ENCODE measurements around the gene JTB. TPM values are rescaled to one million over a fixed set of nuclear protein-coding genes. Genes with fewer than 3 reads are reported as not detected.

JTB gene
- total and polyA plus RNA-seq, 2 experiments from 2014 or later: 183 to 242 TPM

DNA sequence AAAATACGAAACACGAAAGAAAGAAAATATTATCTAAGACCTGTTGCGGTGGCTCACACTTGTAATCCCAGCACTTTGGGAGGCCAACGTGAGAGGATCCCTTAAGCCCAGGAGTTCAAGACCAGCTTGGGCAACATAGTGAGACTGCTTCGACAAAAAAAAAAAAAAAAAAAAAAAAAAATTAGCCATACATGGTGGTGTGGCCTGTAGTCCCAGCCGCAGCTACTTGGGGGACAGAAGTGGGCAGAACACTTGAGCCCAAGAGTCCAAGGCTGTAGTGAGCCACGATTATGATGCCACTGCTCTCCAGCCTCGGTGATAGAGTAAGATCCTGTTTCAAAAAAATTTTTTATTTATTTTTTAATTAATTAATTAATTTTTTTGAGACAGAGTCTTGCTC lies 10.1 kb upstream of the JTB start:
- no peak overlapping the region for H3K27ac ChIP-seq
- peaks cover 28% of the 10 kb centered on the region for H3K4me1 ChIP-seq (ENCODE audit: insufficient read depth)
- H3K9me3 ChIP-seq (ENCODE audit: low read depth): no peaks in the 10 kb centered on the region
- peaks cover 5% of the 10 kb centered on the region; the same call in 1 of the 2 replicates for H4K20me1 ChIP-seq (ENCODE audit: insufficient read depth)
- peaks cover 48% of the 10 kb centered on the region for H3F3A ChIP-seq (ENCODE audit: insufficient read depth)
- no peak overlapping the region for H3K4me3 ChIP-seq
- in situ Hi-C loops (cut with MboI): loop anchor here (5.0 to 10.0 kb wide), 2 partner anchors 173 to 310 kb away; partner anchors contain the start of gene NPR1
- DNase-seq: no peak
- no peaks in the 10 kb centered on the region for H3K9me2 ChIP-seq (ENCODE audit: insufficient read depth)
- H3K4me2 ChIP-seq (ENCODE audit: unreplicated experiment): no peak overlapping the region
- H3K79me2 ChIP-seq (ENCODE audit: insufficient read depth): peaks cover 55% of the 10 kb centered on the region
- TF ChIP-seq EZH2 (IDR thresholded peaks at IDR 0.05; ENCODE audit: insufficient read depth, poor library complexity, severe bottlenecking) (no peak), EZH2phosphoT487 (IDR thresholded peaks at IDR 0.05; ENCODE audit: insufficient read depth, low read depth) (no peak)
- WGBS, 2 experiments (ENCODE audit: low coverage in 1 of 2, low lambda C conversion rate in 2 of 2, missing lambda C conversion rate in 2 of 2): 83 to 85% methylated on average over 8 of the region's 8 CpGs
- no peak overlapping the region for H2AFZ ChIP-seq
- H3K9ac ChIP-seq: no peak overlapping the region
- H3K36me3 ChIP-seq (ENCODE audit: low read depth): peaks cover 18% of the 10 kb centered on the region
- H3K27me3 ChIP-seq (replicated peaks; ENCODE audit: insufficient read depth): no peaks in the 10 kb centered on the region

- Histone ChIP-seq H3F3A (ENCODE audit: insufficient read depth) (peaks cover 40% of the 10 kb centered on the region), H3K27ac (peak within 1 kb of the TSS; percentile 84), H3K4me3 (peak within 1 kb of the TSS; percentile 97), H3K9me2 (ENCODE audit: insufficient read depth) (no peaks in the 10 kb centered on the region), H2AFZ (peak within 1 kb of the TSS; percentile 91), H3K79me2 (ENCODE audit: insufficient read depth) (peaks cover 54% of the 10 kb centered on the region), H3K4me1 (ENCODE audit: insufficient read depth) (peaks cover 15% of the 10 kb centered on the region; the same call in 1 of the 2 replicates), H3K27me3 (replicated peaks; ENCODE audit: insufficient read depth) (no peaks in the 10 kb centered on the region), H3K4me2 (ENCODE audit: unreplicated experiment) (peak within 1 kb of the TSS; percentile 97), H3K36me3 (ENCODE audit: low read depth) (peaks cover 7% of the 10 kb centered on the region; the same call in 1 of the 2 replicates), H3K9me3 (ENCODE audit: low read depth) (no peaks in the 10 kb centered on the region), H3K9ac (peak within 1 kb of the TSS; percentile 94), H4K20me1 (ENCODE audit: insufficient read depth) (no peaks in the 10 kb centered on the region)
- peak; percentile 95 for DNase-seq
- TF ChIP-seq EZH2phosphoT487 (IDR thresholded peaks at IDR 0.05; ENCODE audit: insufficient read depth, low read depth) (no peak), EZH2 (IDR thresholded peaks at IDR 0.05; ENCODE audit: insufficient read depth, poor library complexity, severe bottlenecking) (no peak)
- 2 to 3% methylated on average over 14 to 32 of the region's 32 CpGs for WGBS, 2 experiments (ENCODE audit: low coverage in 1 of 2, low lambda C conversion rate in 2 of 2, missing lambda C conversion rate in 2 of 2)
- in situ Hi-C loops (cut with MboI): loop anchor here (5.0 to 10.0 kb wide), 2 partner anchors 171 to 309 kb away; partner anchors contain the start of gene NPR1
These were observed 8.7 kb upstream of the JTB start, which contains the start of gene RAB13 for GRCh38 chr1:153985941-153986761. RAB13 (minus strand) TSS chr1:153986339; CDS start chr1:153986236, 103 bp downstream.

DNA sequence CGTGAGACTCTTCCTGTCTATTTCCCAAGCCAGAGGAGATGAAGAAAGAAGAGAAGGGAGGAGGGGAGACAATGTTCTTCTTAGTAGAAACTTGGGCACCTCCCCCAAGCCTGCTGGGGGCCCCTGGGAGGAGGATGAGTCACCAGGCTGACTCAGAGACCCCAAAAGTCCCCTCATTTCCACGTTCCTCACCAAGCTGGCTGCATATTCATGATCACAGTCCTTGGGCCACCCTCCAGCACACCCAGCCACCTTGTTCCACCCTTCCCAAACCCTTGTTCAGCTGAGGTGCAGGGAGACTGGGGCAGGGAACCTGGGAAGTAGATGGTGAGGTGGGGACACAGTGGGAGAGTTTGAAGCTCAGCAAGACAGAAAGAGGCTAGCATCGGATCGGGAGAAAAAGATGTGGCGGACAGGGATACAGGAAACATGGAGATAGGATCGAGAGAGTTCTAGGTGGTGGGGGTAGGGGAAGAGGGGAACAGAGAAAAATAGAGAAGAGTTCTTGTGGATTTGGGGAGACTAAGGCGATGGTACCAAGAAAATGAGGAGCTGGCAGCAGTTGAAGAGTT lies 8.0 kb upstream of the JTB start:
- 1 to 7% methylated on average over 6 to 7 of the region's 7 CpGs for WGBS, 2 experiments (ENCODE audit: low coverage in 1 of 2, low lambda C conversion rate in 2 of 2, missing lambda C conversion rate in 2 of 2)
- H3K27ac ChIP-seq: peak overlapping the region; percentile 84
- DNase-seq: peak; percentile 79

More for the DNA sequence above, 8.0 kb upstream of the JTB start:
- TF ChIP-seq EZH2phosphoT487 (IDR thresholded peaks at IDR 0.05; ENCODE audit: insufficient read depth, low read depth): no peak
- no peak for TF ChIP-seq EZH2 (IDR thresholded peaks at IDR 0.05; ENCODE audit: insufficient read depth, poor library complexity, severe bottlenecking)
- H3K9me2 ChIP-seq (ENCODE audit: insufficient read depth): no peaks in the 10 kb centered on the region
- H2AFZ ChIP-seq: peak overlapping the region; percentile 91
- peaks cover 42% of the 10 kb centered on the region for H3F3A ChIP-seq (ENCODE audit: insufficient read depth)
- H3K9ac ChIP-seq: peak overlapping the region; percentile 94
- peaks cover 52% of the 10 kb centered on the region for H3K79me2 ChIP-seq (ENCODE audit: insufficient read depth)
- H3K36me3 ChIP-seq (ENCODE audit: low read depth): peaks cover 7% of the 10 kb centered on the region
- no peaks in the 10 kb centered on the region for H3K27me3 ChIP-seq (replicated peaks; ENCODE audit: insufficient read depth)
- peaks cover 15% of the 10 kb centered on the region; the same call in 1 of the 2 replicates for H3K4me1 ChIP-seq (ENCODE audit: insufficient read depth)
- H4K20me1 ChIP-seq (ENCODE audit: insufficient read depth): no peaks in the 10 kb centered on the region
- peak overlapping the region; percentile 97 for H3K4me3 ChIP-seq
- peak overlapping the region; percentile 95 for H3K4me2 ChIP-seq (ENCODE audit: unreplicated experiment)
- no peaks in the 10 kb centered on the region for H3K9me3 ChIP-seq (ENCODE audit: low read depth)
- in situ Hi-C loops (cut with MboI): loop anchor here (5.0 to 10.0 kb wide), 2 partner anchors 171 to 308 kb away; partner anchors contain the start of gene NPR1

All from GM23248 (cell line).